GM18519 (cell line): Measurements from ENCODE around the gene CSNK1G1.
A peak's percentile ranks its signal among the peaks of the same experiment; 100 is the strongest.
"Not testable (repeated sequence)": the region's sequence is repeated elsewhere in the genome, so short reads cannot be mapped to it uniquely, and the experiment has no call there.

Source experiments
- ATAC-seq: cut with Tn5 transposase; IDR thresholded peaks from one replicate; pipeline ENCODE4 v1.9.1; 2021; ENCODE audit warnings: mild to moderate bottlenecking, moderate library complexity; ENCODE audit not compliant: unreplicated experiment, low FRiP score

CSNK1G1 gene

GRCh38 chr15:64355944-64356709 lies at the start of gene CSNK1G1:
Gene CSNK1G1, minus strand, starts transcription at chr15:64356173. Its CDS starts 55,674 bp downstream, at chr15:64300499.
- ATAC-seq, result peak; percentile 85

- no peak for ATAC-seq
Measured at GRCh38 chr15:64400583-64400982, 44.6 kb upstream of the CSNK1G1 start.

- no peak for ATAC-seq
Measured at GRCh38 chr15:64398575-64398974, 42.6 kb upstream of the CSNK1G1 start.

DNA sequence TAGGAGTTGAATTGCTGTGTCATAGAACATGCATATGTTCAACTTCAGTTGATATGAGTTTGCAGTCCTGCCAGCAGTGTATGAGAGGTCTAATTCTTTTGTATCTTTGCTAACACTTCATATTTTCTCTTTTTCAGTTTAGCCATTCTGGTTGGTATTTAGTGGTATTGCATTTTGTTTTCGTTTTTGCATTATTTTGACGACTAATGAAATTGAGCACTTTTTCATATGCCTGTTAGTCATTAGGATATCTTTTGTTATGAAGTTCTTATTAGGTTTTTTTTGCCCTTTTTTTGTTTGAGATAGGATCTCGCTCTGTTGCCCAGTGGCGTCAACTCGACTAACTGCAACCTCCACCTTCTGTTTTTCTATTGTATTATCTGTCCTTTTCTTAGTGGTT lies 40.8 kb upstream of the CSNK1G1 start:
- ATAC-seq, result no peak

GRCh38 chr15:64392471-64392870 lies 36.5 kb upstream of the CSNK1G1 start:
- not testable (repeated sequence) for ATAC-seq

DNA sequence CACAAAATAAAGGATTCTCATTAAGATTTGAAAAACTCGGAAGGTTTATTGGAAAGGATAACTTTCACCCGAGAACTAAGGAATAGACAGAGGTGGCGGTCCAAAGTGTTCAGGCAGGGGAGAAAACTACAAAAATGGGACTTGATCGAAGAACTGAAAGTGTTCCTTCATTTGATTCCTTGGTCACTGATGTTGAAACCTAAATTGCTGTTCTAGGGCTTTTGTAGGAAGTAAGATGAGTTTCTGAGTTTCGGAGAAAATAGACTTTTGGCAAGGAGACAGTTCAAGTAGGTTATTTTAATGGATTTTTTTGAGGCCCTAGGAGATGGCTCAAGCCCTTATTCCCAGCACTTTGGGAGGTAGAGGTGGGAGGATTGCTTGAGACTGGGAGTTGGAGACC lies 33.1 kb upstream of the CSNK1G1 start:
- no peak for ATAC-seq

DNA sequence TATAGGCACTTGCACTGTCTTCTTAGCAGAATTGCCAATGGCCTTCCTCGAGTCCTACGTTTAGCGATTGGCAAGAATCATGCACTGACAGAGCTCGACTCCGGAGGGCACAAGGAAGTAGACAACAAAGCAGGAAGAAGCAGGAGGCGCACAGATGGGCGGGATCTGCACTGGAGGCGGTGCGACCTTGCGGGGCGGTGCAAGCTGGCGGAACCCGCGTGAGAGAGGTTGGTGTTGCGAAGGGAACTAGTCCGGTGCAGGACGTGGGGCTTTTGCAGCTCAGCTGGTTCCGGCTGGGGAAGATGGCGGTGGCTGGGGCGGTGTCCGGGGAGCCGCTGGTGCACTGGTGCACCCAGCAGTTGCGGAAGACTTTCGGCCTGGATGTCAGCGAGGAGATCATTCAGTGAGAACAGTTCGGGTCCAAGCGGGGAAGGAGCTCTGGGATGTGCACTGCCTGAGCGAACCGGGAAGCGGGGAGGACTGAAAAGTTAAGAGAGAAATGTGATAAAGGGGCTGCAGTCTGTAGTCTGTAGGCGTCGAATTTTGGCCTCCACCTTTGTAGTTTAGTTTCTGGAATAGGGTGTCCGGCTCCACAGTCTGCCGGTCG lies 31.7 kb upstream of the CSNK1G1 start, which contains the start of gene TRIP4:
Gene TRIP4 (plus strand): TSS at position 275 of the 607 bp plus-strand sequence. CDS start 28 bp downstream, at position 303.
- ATAC-seq, result peak; percentile 92

- ATAC-seq, result no peak
Measured at GRCh38 chr15:64386291-64386690, 30.3 kb upstream of the CSNK1G1 start.

DNA sequence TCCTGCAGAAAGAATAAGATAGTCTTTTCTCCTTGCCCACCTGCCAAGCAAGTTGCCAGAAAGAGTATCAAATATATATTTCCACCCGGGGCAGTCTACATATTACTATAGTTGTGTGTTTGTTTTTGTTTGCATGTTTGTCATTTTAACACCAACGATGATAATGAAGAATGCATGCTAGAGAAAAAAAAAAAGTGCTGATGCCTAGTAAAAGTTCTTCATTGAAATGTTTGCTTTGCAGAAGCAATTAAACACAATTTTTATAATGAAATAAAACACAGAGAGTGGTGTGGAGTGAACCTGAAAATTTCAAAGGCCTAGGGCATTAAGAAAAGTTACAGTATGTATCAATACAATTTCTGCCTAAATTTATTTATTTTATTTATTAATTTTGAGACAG lies 27.8 kb upstream of the CSNK1G1 start:
- no peak for ATAC-seq

- peak; percentile 88 for ATAC-seq
Measured at GRCh38 chr15:64381000-64381751, 25.2 kb upstream of the CSNK1G1 start, which contains the start of gene PCLAF. Gene PCLAF, minus strand, starts transcription at chr15:64381441. Its CDS starts 70 bp downstream, at chr15:64381371.

- not testable (repeated sequence) for ATAC-seq
Measured at GRCh38 chr15:64380130-64380870, 24.3 kb upstream of the CSNK1G1 start.

DNA sequence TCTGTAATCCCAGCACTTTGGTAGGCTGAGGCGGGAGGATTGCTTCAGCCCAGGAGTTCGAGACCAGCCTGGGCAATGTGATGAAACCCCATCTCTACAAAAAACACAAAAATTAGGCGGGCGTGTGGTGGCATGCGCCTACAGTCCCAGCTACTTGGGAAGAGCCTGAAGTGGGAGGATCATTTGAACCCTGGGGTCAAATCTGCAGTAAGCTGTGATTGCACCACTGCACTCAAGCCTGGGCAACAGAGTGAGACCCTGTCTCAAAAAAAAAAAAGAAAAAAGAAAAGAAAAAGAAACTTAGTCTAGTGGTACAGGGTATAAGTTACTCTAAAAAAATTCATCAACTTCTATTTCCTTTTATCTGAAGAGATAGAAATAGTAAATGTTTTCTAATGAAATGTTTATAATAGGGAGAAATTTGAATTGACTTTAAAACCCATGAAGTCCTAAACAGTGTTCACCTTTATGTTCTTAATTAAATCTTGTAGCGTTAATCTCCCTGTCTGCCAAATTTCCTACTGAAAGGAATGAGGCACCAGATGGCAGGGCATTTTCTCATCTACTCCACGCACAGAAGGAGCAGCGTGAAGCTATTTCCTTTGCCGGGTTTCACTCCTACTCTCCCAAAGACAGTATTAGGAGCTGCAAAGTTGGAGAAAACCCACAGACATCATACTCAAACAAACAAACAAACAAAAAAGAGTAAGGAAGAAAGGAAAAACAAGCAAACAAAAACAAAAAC lies 23.4 kb upstream of the CSNK1G1 start:
- no peak for ATAC-seq

DNA sequence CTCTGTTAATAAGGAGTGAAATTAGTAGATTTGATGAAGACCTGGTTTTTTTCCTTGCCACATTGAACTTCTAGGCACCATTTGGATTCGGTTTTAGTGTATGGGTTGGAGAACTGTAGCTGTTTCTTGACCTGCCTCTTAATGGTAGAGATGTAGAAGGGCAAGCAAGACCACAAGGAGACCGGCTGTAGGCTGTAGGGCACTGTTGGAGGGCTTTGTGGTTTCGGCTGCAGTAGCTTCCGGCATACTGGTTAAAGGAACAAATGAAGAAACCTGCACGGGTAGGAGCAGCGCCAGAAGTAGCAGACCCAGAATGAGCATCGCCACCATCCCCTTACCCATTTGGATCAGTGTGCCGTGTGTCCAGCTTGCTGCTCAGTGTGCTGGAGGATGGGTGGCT lies 17.4 kb upstream of the CSNK1G1 start:
- no peak for ATAC-seq

DNA sequence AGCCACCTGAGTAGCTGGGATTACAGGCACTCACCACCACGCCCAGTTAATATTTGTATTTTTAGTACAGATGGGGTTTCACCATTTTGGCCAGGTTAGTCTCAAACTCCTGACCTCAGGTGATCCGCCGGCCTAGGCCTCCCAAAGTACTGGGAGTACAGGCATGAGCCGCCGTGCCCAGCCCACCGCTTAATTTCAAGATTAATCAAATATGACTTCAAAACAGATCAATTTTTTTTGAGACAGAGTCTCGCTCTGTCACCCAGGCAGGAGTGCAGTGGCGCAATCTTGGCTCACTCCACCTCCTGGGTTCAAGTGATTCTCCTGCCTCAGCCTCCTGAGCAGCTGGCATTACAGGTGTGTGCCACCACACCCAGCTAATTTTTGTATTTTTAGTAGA lies 15.4 kb upstream of the CSNK1G1 start:
- not testable (repeated sequence) for ATAC-seq

- no peak for ATAC-seq
Measured at GRCh38 chr15:64369078-64369607, 13.2 kb upstream of the CSNK1G1 start.

GRCh38 chr15:64361259-64361658 lies 5.3 kb upstream of the CSNK1G1 start:
- ATAC-seq, result no peak

GRCh38 chr15:64356710-64357040 lies 702 bp upstream of the CSNK1G1 start:
- no peak for ATAC-seq

DNA sequence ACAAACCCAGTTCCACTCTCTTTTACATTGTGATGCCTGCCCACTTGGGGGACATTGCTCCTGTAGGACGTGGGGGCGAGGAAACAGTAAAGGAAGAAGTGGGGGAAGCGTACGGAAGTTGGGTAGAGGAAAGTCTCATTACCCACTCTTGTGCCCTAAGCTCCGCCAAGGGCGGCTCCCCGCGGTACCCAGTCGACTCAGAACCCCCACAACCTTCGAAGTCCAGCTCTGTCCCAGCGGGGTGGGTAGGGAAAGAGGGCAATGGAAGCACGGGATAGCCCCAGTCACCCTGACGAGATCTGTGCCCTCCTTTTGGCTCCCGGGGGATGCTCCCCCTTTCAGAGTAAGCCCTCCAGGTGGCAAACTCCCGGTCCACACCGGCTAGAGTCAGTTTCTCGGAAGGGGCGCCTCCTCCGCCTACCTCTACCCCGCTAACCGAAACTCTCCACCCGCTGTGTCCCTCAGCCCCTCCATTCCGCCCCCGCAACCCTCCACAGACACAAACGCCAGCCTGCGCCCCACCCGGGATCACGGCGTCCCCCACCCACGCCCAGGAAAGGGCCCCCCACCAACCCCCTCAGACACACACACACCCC lies 527 bp downstream of the CSNK1G1 start:
- ATAC-seq, result no peak

GRCh38 chr15:64354688-64355344 lies 1.2 kb downstream of the CSNK1G1 start:
- ATAC-seq, result no peak
